ENCODE results near the gene ASB10. TPM values are rescaled to one million over a fixed set of nuclear protein-coding genes. Genes with fewer than 3 reads are reported as not detected.
A peak's percentile ranks its signal among the peaks of the same experiment; 100 is the strongest.

Gene ASB10
- total and polyA plus RNA-seq, 2 of the 13 experiments (the other 11 are each of a cell fraction or from before 2014, with no cell fraction given), result not detected

DNA sequence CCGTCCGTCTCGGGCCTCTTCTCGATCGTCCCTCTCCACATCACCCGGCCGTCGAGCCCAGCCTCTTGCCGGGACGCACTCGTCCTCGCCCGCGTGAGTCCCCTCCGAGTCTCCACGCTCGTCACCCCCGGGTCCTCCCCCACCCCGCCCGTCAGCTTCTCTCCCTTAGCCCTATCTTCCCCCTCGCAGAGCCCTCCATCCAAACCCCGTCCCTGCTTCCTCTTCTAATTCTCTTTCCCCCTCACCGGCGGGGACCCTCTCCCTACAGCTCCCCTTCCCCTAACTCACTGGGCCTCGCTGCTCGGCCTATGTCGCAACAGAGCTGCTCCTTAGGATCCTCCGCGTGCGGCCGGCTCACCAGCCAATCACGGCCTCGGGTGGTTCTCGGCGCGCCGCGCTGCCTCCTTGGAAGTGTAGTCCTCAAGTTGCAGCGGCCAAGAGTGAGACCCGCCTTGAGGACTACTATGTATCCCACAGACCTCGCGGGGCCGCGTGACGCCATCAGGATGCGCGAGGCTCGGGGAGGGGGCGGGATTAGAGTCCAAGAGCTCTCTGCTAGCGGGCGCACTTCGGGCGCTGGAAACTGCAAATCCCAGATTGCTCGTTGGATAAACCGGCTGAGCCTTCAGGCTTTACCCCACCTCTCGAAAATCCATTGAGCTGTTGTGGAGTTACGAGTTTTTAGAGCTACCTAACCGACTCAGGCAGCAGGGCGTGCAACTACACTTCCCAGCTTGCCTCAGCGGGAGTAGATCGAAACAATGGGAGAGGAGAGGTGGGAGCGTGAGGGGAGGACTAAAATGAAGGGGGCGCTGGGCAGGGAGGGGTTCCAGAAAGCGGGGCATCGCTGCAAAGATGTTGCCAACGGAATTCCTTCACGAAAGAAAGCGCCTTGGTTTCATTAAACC lies 40.1 kb upstream of the ASB10 start, which contains the start of gene ABCF2:
TSS of gene ABCF2 (minus strand) at position 331 of the 908 bp plus-strand sequence. CDS start 747 bp downstream, outside the sequence.
- Histone ChIP-seq H3K4me2 (ENCODE audit: low read depth, low read length) (peak within 1 kb of the TSS; percentile 85), H3K36me3 (replicated peaks in 1 of 2; ENCODE audit: control insufficient read depth in 1 of 2, insufficient read depth in 2 of 2, low read length in 2 of 2) (peaks cover 17 to 28% of the 10 kb centered on the region in 2 experiments; a peak in 4 of 5 replicates), H3K27ac (ENCODE audit: extremely low read length, insufficient read depth, low read length) (peak within 1 kb of the TSS; percentile 72), H3K4me3 (replicated peaks in 1 of 3; ENCODE audit: insufficient read depth in 1 of 3, low read depth in 2 of 3, low read length in 3 of 3) (peak within 1 kb of the TSS; percentile 76 to 91 (median 86)), H4K20me1 (ENCODE audit: insufficient read depth, low read length) (no peaks in the 10 kb centered on the region), H3K9me3 (ENCODE audit: low read length) (no peaks in the 10 kb centered on the region), H3K27me3 (ENCODE audit: control insufficient read depth in 1 of 2, insufficient read depth in 2 of 2, low read length in 2 of 2) (no peaks in the 10 kb centered on the region; a peak in 1 of 5 replicates), H3K9ac (ENCODE audit: insufficient read depth, low read depth, low read length) (peak within 1 kb of the TSS; percentile 71), H2AFZ (ENCODE audit: low read length) (peak within 1 kb of the TSS; percentile 86), H3K79me2 (ENCODE audit: insufficient read depth, low read length) (peaks cover 16% of the 10 kb centered on the region), H3K4me1 (ENCODE audit: insufficient read depth, low read length) (peaks cover 33% of the 10 kb centered on the region)
- DNase-seq (ENCODE audit: low spot score) (peak; percentile 96), ATAC-seq (peak; percentile 98), FAIRE-seq (peak; percentile 85)
- CTCF ChIA-PET (ENCODE audit: low intra/inter-chr PET ratio, low total read pairs), result interaction anchor here (1.0 kb wide), 1 partner anchor 18 kb away, joined by 4 read pairs; no protein-coding TSS in a partner anchor
- in situ Hi-C loops (cut with HindIII; ENCODE audit: extremely low pct_ligation_motif_present, low pct_unique_long_range_greater_than_20kb), result no loop called here
- BruUV-seq (replicated peaks), result no TSS peak
- under 1% methylated on average over 54 of the region's 68 CpGs for WGBS (ENCODE audit: low lambda C conversion rate)
- intact Hi-C loops (cut with micrococcal nuclease; ENCODE audit: unreplicated experiment), result no loop called here
- POLR2A ChIA-PET, result interaction anchor here (0.7 to 1.6 kb wide), 9 partner anchors 9 to 1602 kb away, joined by 3 to 9 read pairs (median 4); partner anchors contain the start of genes FASTK and NUB1
- TF ChIP-seq ZNF589 (CRISPR knock-in tag; conservative IDR thresholded peaks at IDR 0.05) (no peak), ZNF749 (CRISPR knock-in tag; IDR thresholded peaks at IDR 0.05; ENCODE audit: borderline replicate concordance) (no peak), SRSF4 (IDR thresholded peaks at IDR 0.05; ENCODE audit: low read depth, low read length, poor library complexity, severe bottlenecking) (no peak), ZNF766 (CRISPR knock-in tag; IDR thresholded peaks at IDR 0.05; ENCODE audit: borderline replicate concordance) (no peak), TBP (CRISPR knock-in tag; IDR thresholded peaks at IDR 0.05) (0 out of 2 replicates have a peak, but pooled peaks have one; percentile 58), ZNF790 (CRISPR knock-in tag; IDR thresholded peaks at IDR 0.05; ENCODE audit: borderline replicate concordance) (0 out of 2 replicates have a peak, but pooled peaks have one; percentile 56), IKZF4 (CRISPR knock-in tag; IDR thresholded peaks at IDR 0.05; ENCODE audit: borderline replicate concordance, low read depth, not compliant biosample characterization) (peak; percentile 45)
- TF ChIP-seq, protein P1, sequence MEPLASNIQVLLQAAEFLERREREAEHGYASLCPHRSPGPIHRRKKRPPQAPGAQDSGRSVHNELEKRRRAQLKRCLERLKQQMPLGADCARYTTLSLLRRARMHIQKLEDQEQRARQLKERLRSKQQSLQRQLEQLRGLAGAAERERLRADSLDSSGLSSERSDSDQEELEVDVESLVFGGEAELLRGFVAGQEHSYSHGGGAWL (CRISPR knock-in tag; IDR thresholded peaks at IDR 0.05), result no peak; the same call in 1 of the 2 replicates
- TF ChIP-seq, protein P2, sequence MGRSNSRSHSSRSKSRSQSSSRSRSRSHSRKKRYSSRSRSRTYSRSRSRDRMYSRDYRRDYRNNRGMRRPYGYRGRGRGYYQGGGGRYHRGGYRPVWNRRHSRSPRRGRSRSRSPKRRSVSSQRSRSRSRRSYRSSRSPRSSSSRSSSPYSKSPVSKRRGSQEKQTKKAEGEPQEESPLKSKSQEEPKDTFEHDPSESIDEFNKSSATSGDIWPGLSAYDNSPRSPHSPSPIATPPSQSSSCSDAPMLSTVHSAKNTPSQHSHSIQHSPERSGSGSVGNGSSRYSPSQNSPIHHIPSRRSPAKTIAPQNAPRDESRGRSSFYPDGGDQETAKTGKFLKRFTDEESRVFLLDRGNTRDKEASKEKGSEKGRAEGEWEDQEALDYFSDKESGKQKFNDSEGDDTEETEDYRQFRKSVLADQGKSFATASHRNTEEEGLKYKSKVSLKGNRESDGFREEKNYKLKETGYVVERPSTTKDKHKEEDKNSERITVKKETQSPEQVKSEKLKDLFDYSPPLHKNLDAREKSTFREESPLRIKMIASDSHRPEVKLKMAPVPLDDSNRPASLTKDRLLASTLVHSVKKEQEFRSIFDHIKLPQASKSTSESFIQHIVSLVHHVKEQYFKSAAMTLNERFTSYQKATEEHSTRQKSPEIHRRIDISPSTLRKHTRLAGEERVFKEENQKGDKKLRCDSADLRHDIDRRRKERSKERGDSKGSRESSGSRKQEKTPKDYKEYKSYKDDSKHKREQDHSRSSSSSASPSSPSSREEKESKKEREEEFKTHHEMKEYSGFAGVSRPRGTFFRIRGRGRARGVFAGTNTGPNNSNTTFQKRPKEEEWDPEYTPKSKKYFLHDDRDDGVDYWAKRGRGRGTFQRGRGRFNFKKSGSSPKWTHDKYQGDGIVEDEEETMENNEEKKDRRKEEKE (IDR thresholded peaks at IDR 0.05), result no peak
- TF ChIP-seq, protein P3, sequence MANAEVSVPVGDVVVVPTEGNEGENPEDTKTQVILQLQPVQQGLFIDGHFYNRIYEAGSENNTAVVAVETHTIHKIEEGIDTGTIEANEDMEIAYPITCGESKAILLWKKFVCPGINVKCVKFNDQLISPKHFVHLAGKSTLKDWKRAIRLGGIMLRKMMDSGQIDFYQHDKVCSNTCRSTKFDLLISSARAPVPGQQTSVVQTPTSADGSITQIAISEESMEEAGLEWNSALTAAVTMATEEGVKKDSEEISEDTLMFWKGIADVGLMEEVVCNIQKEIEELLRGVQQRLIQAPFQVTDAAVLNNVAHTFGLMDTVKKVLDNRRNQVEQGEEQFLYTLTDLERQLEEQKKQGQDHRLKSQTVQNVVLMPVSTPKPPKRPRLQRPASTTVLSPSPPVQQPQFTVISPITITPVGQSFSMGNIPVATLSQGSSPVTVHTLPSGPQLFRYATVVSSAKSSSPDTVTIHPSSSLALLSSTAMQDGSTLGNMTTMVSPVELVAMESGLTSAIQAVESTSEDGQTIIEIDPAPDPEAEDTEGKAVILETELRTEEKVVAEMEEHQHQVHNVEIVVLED (CRISPR knock-in tag; IDR thresholded peaks at IDR 0.05; ENCODE audit: borderline replicate concordance), result peak; percentile 93
- TF ChIP-seq, protein P4, sequence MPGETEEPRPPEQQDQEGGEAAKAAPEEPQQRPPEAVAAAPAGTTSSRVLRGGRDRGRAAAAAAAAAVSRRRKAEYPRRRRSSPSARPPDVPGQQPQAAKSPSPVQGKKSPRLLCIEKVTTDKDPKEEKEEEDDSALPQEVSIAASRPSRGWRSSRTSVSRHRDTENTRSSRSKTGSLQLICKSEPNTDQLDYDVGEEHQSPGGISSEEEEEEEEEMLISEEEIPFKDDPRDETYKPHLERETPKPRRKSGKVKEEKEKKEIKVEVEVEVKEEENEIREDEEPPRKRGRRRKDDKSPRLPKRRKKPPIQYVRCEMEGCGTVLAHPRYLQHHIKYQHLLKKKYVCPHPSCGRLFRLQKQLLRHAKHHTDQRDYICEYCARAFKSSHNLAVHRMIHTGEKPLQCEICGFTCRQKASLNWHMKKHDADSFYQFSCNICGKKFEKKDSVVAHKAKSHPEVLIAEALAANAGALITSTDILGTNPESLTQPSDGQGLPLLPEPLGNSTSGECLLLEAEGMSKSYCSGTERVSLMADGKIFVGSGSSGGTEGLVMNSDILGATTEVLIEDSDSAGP (CRISPR knock-in tag; IDR thresholded peaks at IDR 0.05; ENCODE audit: borderline replicate concordance), result peak; percentile 89
